ENCODE data around the gene FBXO38. TPM values are rescaled to one million over a fixed set of nuclear protein-coding genes. Genes with fewer than 3 reads are reported as not detected.

FBXO38 gene
- total and polyA plus RNA-seq, 2 donors from 2014 or later, result 9.6 to 45.9 TPM

GRCh38 chr5:148395031-148395430 lies 11.3 kb downstream of the FBXO38 start:
- Histone ChIP-seq H3K27me3 (ENCODE audit: control insufficient read depth, insufficient read depth, low read length) (no peaks in the 10 kb centered on the region), H3K36me3 (ENCODE audit: control insufficient read depth in 2 of 3, insufficient read depth in 3 of 3, low read length in 3 of 3) (peaks cover 2 to 21% (median 16%) of the 10 kb centered on the region in 3 donors), H3K27ac (ENCODE audit: low read depth in 2 of 2, low read length in 2 of 2) (no peak overlapping the region), H3K9me3 (ENCODE audit: control insufficient read depth in 2 of 3, insufficient read depth in 1 of 3, low read length in 3 of 3) (no peaks in the 10 kb centered on the region), H3K9ac (ENCODE audit: low read length in 3 of 3) (no peak overlapping the region), H3K4me3 (ENCODE audit: low read length in 3 of 3) (no peak overlapping the region), H3K4me1 (ENCODE audit: control insufficient read depth in 2 of 3, insufficient read depth in 2 of 3, low read depth in 1 of 3, low read length in 3 of 3) (no peaks in the 10 kb centered on the region)
- FAIRE-seq (no peak), DNase-seq (no peak)
- TF ChIP-seq, protein P1, sequence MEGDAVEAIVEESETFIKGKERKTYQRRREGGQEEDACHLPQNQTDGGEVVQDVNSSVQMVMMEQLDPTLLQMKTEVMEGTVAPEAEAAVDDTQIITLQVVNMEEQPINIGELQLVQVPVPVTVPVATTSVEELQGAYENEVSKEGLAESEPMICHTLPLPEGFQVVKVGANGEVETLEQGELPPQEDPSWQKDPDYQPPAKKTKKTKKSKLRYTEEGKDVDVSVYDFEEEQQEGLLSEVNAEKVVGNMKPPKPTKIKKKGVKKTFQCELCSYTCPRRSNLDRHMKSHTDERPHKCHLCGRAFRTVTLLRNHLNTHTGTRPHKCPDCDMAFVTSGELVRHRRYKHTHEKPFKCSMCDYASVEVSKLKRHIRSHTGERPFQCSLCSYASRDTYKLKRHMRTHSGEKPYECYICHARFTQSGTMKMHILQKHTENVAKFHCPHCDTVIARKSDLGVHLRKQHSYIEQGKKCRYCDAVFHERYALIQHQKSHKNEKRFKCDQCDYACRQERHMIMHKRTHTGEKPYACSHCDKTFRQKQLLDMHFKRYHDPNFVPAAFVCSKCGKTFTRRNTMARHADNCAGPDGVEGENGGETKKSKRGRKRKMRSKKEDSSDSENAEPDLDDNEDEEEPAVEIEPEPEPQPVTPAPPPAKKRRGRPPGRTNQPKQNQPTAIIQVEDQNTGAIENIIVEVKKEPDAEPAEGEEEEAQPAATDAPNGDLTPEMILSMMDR (IDR thresholded peaks at IDR 0.05; ENCODE audit: borderline replicate concordance, extremely low read depth, insufficient read depth), result no peak
- intact Hi-C loops (cut with DNase I), result no loop called here

DNA sequence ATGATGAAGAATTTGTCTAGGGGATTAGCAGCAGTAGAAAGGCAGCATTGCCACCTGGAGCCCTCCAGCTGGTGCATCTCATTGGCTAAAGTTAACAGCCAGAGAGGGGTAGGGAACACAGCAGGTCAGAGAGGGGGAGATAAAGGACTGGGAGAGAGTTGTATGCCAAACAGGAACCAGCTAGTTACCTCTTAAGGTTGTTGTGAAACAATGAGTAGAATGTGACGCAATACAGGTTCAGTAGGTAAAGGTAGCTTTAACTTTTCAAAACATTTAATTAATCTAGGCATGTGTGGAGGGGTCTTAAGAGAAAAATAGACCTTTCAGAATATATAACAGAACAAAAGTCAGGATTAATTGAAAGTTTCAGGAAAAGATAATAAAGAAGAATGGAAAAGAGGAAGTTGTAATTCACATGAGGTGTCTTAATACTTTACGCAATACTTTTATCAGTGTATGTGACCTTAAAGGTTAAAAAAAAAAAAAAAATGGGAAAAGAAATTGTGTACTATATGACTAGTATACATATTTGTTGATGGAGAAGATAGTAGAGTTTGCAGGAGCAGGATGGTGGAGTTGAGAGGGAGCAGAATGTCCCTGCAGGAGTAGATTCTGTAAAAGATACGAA lies 14.3 kb downstream of the FBXO38 start:
- Histone ChIP-seq H3K9me3 (ENCODE audit: control insufficient read depth in 2 of 3, insufficient read depth in 1 of 3, low read length in 3 of 3) (no peaks in the 10 kb centered on the region), H3K27me3 (ENCODE audit: control insufficient read depth, insufficient read depth, low read length) (no peaks in the 10 kb centered on the region), H3K4me1 (ENCODE audit: control insufficient read depth in 2 of 3, insufficient read depth in 2 of 3, low read depth in 1 of 3, low read length in 3 of 3) (no peaks in the 10 kb centered on the region), H3K9ac (ENCODE audit: low read length in 3 of 3) (no peak overlapping the region), H3K36me3 (ENCODE audit: control insufficient read depth in 2 of 3, insufficient read depth in 3 of 3, low read length in 3 of 3) (peaks cover 0 to 25% (median 24%) of the 10 kb centered on the region in 3 donors), H3K4me3 (ENCODE audit: low read length in 3 of 3) (no peak overlapping the region), H3K27ac (ENCODE audit: low read depth in 2 of 2, low read length in 2 of 2) (no peak overlapping the region)
- TF ChIP-seq, protein P1 (IDR thresholded peaks at IDR 0.05; ENCODE audit: borderline replicate concordance, extremely low read depth, insufficient read depth), result no peak
- FAIRE-seq (no peak), DNase-seq (no peak)
- intact Hi-C loops (cut with DNase I), result no loop called here

- H3K4me3 ChIP-seq (ENCODE audit: low read length in 3 of 3), result no peak overlapping the region
- DNase-seq, result no peak
- no peaks in the 10 kb centered on the region for H3K9me3 ChIP-seq (ENCODE audit: control insufficient read depth in 2 of 3, insufficient read depth in 1 of 3, low read length in 3 of 3)
- H3K27me3 ChIP-seq (ENCODE audit: control insufficient read depth, insufficient read depth, low read length), result no peaks in the 10 kb centered on the region
- H3K36me3 ChIP-seq (ENCODE audit: control insufficient read depth in 2 of 3, insufficient read depth in 3 of 3, low read length in 3 of 3), result peaks cover 0 to 25% (median 24%) of the 10 kb centered on the region in 3 donors
- H3K9ac ChIP-seq (ENCODE audit: low read length in 3 of 3), result no peak overlapping the region
- intact Hi-C loops (cut with DNase I), result no loop called here
- TF ChIP-seq, protein P1 (IDR thresholded peaks at IDR 0.05; ENCODE audit: borderline replicate concordance, extremely low read depth, insufficient read depth), result no peak
- FAIRE-seq, result no peak
- no peak overlapping the region for H3K27ac ChIP-seq (ENCODE audit: low read depth in 2 of 2, low read length in 2 of 2)
- no peaks in the 10 kb centered on the region for H3K4me1 ChIP-seq (ENCODE audit: control insufficient read depth in 2 of 3, insufficient read depth in 2 of 3, low read depth in 1 of 3, low read length in 3 of 3)
Measured at GRCh38 chr5:148398698-148399121, 15.0 kb downstream of the FBXO38 start.

DNA sequence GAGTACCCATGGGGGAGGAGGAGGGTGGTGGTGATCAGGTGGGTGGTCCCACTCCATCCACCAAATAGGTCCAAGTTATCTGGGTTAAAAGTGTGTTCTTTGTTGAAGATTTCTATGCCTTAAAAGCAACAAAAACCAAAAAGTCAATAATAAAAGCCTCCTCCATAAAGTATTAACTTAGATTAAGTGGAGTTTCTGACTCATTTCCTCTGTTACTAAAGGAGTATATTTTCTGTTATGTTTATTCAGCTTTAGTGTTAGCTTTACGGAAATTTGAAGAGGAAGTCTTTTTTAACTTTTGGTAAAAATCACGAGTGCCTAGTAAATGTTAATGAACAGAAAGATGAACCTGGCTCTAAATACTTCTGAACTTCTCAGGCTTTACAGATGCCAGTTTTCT lies 17.8 kb downstream of the FBXO38 start:
- Histone ChIP-seq H3K36me3 (ENCODE audit: control insufficient read depth in 2 of 3, insufficient read depth in 3 of 3, low read length in 3 of 3) (peaks cover 3 to 31% (median 26%) of the 10 kb centered on the region in 3 donors), H3K9ac (ENCODE audit: low read length in 3 of 3) (no peak overlapping the region), H3K27me3 (ENCODE audit: control insufficient read depth, insufficient read depth, low read length) (no peaks in the 10 kb centered on the region), H3K9me3 (ENCODE audit: control insufficient read depth in 2 of 3, insufficient read depth in 1 of 3, low read length in 3 of 3) (no peaks in the 10 kb centered on the region), H3K4me3 (ENCODE audit: low read length in 3 of 3) (no peak overlapping the region), H3K27ac (ENCODE audit: low read depth in 2 of 2, low read length in 2 of 2) (no peak overlapping the region), H3K4me1 (ENCODE audit: control insufficient read depth in 2 of 3, insufficient read depth in 2 of 3, low read depth in 1 of 3, low read length in 3 of 3) (no peaks in the 10 kb centered on the region)
- TF ChIP-seq, protein P1 (IDR thresholded peaks at IDR 0.05; ENCODE audit: borderline replicate concordance, extremely low read depth, insufficient read depth), result no peak
- DNase-seq (no peak), FAIRE-seq (no peak)
- intact Hi-C loops (cut with DNase I), result no loop called here
